Suppressor macrophage treated with lipopolysaccharide for 1 hour (primary cell): ENCODE measurements around the gene CBR3.
A peak's percentile ranks its signal among the peaks of the same experiment; 100 is the strongest.
"Not testable (repeated sequence)": the region's sequence is repeated elsewhere in the genome, so short reads cannot be mapped to it uniquely, and the experiment has no call there.

Experiments used
- DNase-seq, 3 donors: peaks; one replicate each; pipeline ENCODE4 v3.0.0-alpha.2; 2020 to 2022

The CBR3 gene

DNA sequence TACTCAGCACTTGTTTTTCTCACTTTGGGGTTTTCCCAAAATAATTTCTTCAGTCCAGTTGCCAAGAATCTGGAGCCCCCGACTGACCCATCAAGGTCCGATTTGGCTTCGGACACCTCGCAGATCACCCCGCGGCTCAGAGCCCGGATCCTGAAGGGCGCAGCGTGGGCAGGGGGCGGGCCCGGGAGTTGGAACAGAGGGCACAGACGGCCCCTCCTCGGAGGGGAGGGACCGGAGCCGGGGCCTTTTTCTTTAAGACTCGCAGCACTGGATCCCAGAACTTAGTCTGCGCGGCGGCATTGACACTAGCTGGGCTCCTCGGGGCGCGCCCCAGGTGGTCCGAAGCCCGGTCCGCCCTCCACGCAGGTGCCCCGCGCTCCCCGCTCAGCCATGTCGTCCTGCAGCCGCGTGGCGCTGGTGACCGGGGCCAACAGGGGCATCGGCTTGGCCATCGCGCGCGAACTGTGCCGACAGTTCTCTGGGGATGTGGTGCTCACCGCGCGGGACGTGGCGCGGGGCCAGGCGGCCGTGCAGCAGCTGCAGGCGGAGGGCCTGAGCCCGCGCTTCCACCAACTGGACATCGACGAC, at the start of gene CBR3:
CBR3 (plus strand) TSS at position 277 of the 588 bp plus-strand sequence; CDS start at position 391, 114 bp downstream.
- DNase-seq: peak in 2 of 3 donors; percentile 79 to 89

- no peak for DNase-seq
Observed at GRCh38 chr21:36087362-36088138, 47.3 kb upstream of the CBR3 start.

DNA sequence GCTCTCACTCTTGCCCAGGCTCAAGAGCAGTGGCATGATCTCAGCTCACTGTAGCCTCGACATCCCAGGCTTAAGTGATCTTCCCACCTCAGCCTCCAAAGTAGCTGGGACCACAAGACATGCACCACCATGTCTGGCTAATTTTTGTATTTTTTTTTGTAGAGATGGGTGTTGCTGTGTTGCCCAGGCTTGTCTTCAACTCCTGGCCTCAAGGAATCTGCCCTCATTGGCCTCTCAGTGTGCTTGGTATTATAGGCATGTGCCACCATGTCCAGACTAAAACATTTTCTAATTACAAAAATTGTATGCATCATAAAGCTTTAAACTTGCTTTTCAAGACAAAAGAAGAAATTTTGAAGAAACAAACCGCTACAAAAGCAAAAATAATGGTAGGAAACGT, 44.9 kb upstream of the CBR3 start:
- no peak for DNase-seq

- DNase-seq: no peak
Observed at GRCh38 chr21:36092681-36093080, 42.2 kb upstream of the CBR3 start.

DNA sequence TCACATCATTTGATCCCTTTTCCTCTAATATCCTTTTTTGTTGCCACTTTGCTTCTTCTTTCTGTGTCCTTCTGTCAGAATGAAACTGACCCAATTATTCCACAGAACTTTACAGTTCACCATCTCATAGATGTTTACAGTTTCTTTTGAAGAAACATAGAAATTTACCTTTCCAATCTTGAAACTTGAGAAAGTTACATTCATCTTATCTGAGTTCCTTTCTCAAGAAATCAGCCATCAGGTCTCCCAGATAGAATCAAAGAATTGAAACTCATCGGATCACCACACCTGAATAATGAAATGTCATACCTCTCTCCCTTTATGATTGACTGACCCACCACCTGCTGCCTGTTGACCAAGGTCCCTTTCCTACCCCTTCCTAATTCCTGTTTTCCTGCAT, 41.4 kb upstream of the CBR3 start:
- no peak for DNase-seq

DNA sequence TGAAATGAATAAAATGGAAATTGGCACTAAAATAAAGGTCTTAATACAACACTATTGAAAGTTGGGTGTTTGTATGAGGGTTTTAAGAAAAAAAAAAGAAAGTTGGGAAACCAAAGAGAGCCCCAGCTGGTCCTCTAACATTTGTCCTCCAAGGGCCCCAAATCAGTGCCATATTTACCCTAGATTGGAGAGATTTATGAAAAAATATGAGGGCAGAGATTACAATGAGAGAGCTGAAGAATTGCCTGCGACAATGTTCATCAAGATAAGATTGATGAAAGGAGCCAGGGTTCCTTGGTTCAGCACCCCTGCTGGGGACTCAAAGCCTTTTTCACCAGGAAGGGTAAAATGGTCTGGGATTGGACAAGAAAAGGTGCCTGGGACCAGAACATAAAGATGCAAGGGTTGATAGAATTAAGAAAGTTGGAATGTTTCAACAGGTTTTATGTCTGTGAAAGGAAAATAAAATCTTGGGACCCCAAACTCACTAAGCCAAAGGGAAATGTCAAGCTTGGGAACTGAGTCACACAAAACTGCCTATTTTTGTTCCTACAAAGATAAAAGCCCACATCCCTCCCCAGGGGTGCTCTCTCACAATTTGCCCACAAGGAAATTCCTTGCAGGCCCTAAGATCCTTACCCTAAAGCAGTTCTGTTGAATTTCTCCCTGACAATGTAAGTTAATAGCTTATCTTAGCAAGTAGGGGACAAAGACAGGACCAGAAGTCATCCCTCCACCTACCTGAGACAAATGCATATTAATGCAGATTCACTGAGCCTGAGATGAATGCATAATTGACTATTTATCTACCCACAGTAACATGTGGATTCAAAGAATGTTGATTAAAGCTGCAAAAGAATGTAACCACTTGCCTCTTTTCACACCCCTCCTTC, 38.2 kb upstream of the CBR3 start:
- no peak for DNase-seq

- DNase-seq: peak in 1 of 3 donors; percentile 28
Observed at GRCh38 chr21:36097427-36098181, 37.3 kb upstream of the CBR3 start.

DNA sequence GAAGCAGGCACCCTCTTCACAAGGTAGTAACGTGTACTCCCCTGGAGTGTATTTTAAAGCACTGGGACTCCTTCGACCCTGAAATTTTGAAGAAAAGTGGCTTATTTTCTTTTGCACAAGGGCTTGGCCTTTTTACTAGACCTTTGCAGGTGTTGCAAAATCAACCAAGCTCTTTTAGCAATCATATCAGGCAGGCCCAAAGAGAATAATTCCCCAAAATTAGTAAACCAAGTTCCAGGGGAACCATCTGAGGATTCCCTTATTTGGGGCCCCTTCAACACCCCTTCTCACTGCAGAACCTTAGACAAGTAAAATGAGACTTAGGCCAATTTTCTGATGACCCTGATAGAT, 36.7 kb upstream of the CBR3 start:
- no peak for DNase-seq

GRCh38 chr21:36099000-36099399, 35.9 kb upstream of the CBR3 start:
- no peak for DNase-seq

- DNase-seq: not testable (repeated sequence)
Observed at GRCh38 chr21:36099695-36100211, 35.1 kb upstream of the CBR3 start.

DNA sequence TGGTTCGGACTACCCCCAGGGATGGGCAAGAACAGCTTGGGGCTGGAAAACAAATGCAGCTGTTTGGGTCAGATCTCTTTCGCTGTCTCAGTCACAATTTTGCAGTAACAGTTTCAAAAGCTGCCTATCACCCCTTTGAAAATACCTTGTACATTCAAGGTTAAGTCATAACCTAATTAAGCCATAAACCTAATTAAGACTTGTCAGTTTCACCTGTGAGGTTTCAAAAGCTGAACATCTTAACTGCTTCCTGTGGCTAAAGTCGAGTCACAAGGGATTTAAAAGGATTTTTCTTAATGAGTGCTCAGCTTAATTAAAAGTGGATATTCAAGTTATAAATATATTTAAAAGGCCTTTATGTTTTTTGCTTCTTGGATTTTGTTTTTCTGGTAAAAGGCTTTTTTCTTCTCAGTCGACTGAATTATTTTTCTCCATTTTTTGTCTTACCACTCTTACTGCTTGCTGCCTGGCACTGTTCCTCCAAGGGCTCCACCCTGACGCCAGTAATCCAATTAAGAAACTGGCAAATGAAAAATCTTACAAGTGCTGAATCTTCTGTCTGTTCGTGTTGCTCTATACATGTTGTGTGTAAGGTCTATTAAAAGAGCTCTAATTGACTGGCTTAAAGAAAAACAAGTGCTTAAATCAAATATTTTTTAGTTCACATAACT, 33.8 kb upstream of the CBR3 start:
- DNase-seq: no peak

- DNase-seq: no peak
Observed at GRCh38 chr21:36103434-36103833, 31.4 kb upstream of the CBR3 start.

DNA sequence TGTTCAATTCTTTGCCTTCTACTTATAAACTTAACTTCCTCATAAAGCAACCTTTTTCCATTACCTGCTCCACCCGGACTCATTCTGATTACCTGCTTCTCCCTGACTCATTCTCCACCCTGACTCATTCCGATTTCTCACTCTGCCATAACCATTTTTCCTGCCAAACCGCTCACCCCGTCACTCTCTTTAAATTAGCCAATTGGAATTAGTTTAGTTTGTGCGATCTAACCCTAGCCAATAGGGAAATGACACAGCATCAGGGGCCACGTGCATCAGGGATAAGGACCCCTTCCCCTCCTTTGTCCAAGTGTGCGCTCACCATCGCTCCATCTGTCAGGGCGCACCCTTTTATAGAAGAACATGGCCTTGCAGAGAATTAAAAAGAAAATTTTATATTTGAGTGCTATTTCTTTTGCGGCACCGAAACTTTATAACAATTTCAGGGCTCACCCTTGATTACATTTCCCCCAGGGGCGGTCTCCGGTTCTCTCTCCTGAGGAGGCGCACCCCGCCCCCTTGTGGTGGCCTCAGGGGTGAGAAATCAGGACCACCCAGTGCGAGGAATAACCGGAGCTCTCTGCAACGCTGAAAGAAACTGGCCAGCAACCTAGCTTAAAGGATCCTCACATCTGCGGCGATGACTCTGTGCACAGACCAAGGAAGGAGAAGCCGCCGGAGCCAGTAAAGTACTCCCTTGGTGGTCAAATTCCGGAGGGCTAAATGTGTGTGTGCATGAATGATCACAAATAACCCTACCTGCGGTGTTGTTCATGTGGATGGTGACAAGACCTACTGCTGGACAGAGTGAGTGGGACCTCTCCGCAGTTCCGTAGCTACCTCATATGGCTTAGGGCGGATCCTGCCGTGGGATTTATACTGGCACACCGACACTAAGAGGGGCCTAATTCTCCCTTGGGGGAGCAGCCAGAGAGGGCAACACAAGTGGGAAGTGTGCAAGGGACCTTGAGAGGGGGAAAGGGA, 30.3 kb upstream of the CBR3 start:
- DNase-seq: peak; percentile 44 to 79 (median 46)

GRCh38 chr21:36105327-36105842, 29.5 kb upstream of the CBR3 start:
- peak in 1 of 3 donors; percentile 27 for DNase-seq

DNA sequence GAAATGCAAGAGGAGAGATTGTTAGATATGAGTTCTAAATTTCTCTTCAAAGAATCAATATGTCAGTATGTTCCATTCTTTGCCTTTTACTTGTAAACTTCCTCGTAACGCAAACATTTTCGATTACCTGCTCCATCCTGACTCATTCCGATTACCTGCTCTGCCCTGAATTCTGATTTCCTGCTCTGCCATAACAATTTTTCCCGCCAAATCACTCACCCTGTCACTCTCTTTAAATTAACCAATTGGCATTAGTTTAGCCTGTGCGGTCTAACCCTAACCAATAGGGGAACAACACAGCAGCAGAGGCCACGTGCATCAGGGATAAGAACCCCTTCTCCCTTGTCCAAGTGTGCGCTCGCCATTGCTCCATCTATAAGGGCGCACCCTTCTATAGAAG, 25.0 kb upstream of the CBR3 start:
- no peak for DNase-seq

GRCh38 chr21:36111238-36111637, 23.6 kb upstream of the CBR3 start:
- DNase-seq: no peak

- DNase-seq: peak in 1 of 3 donors; percentile 30
Observed at GRCh38 chr21:36113647-36114428, 21.0 kb upstream of the CBR3 start.

- DNase-seq: peak in 1 of 3 donors; percentile 21
Observed at GRCh38 chr21:36115138-36115730, 19.6 kb upstream of the CBR3 start.

GRCh38 chr21:36117286-36117741, 17.6 kb upstream of the CBR3 start:
- DNase-seq: peak; percentile 30 to 56 (median 55)
